ENCODE data around the gene CCDC88A. TPM values are rescaled to one million over a fixed set of nuclear protein-coding genes. Genes with fewer than 3 reads are reported as not detected.
"Not testable (repeated sequence)": the region's sequence is repeated elsewhere in the genome, so short reads cannot be mapped to it uniquely, and the experiment has no call there.

CCDC88A gene
- total RNA-seq, 2 experiments from 2014 or later: 8.9 to 11.6 TPM

DNA sequence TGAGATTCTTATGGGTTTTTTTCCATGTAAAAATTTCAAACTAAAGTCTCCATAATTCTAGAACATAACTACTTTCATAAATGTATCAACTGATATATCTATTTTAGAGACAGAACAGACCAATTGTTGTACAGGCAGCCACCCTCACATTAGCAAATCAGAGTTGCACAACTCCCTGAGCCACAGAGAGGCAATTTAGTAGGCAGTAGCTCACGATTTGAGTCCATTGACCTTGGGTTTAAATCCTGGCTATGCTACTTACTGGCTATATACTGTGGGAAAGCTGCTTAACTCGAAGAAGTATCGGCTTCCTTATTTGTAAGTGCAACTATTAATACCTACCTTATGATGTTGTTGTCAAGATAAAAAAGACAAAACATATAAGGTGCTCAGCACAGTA lies 166.8 kb downstream of the CCDC88A start:
- ChIA-PET CTCF (no interaction called here), POLR2A (no interaction called here)

DNA sequence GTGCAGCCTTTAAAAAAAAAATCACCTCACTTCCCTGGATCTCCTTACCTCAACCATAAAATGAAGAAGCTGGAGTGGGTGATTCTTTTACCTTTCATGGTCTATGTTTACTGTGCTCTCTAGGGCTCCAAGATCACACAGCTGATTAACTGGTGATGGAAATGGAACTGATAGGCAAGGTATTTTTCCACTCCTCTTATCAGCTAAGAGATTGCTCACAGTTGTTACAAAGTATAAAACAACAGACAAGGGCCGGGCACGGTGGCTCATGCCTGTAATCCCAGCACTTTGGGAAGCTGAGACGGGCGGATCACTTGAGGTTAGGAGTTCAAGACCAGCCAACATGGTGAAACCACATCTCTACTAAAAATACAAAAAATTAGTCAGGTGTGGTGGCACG lies 172.6 kb downstream of the CCDC88A start:
- ChIA-PET POLR2A (interaction anchor here (0.5 kb wide), 1 partner anchor 12 kb away, joined by 3 read pairs; no protein-coding TSS in a partner anchor), CTCF (no interaction called here)

DNA sequence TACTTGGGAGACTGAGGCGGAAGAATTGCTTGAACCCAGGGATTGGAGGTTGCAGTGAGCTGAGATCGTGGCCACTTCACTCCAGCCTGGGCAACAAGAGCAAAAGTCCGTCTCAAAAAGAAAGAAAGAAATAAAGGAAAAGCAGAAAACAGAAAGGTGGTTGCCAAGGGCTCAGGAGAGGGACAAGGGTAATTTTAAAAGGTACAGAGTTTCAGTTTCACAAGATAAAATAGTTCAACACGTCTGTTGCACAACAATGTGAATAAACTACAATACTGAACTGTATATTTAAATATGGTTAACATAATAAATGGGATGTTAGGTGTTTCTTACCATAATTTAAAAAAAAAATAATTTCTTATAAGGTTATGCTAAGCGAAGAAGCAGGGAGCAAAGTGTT lies 174.2 kb downstream of the CCDC88A start:
- ChIA-PET CTCF (interaction anchor here (1.4 kb wide), 1 partner anchor 18 kb away, joined by 3 read pairs; no protein-coding TSS in a partner anchor), POLR2A (no interaction called here)

DNA sequence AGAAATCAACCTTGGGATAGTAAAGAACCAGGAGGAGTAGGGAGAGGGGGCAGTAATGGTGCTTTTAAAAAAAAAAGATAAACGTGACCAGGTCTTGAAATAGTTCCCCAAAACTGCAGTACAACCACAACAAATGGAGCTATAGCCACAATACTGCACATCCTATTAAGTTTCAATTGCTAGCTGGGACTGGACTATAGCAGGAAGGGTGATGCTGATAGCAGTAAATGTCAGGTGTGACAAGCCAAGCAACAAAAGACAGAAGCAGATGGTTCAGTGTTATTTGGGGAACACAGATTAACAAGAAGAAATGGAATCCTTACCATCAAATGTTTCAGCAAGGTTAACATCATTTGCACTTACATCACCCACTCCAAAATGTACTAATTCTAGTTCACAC lies 177.0 kb downstream of the CCDC88A start:
- CTCF ChIA-PET: no interaction called here
- POLR2A ChIA-PET: no interaction called here

DNA sequence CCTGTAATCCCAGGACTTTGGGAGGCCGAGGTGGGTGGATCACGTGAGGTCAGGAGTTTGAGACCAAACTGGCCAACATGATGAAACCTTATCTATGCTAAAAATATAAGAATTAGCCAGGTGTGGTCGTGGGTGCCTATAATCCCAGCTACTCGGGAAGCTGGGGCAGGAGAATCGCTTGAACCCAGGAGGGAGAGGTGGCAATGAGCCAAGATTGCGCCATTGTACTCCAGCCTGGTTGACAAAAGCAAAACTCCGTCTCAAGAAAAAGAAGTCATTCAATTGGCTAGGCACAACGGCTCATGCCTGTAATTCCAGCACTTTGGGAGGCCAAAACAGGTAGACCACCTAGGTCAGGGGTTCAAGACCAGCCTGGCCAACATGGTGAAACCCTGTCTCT lies 178.1 kb downstream of the CCDC88A start:
- CTCF ChIA-PET: not testable (repeated sequence)
- POLR2A ChIA-PET: interaction anchor here (0.6 kb wide), 1 partner anchor 354 kb away, joined by 4 read pairs; no protein-coding TSS in a partner anchor

DNA sequence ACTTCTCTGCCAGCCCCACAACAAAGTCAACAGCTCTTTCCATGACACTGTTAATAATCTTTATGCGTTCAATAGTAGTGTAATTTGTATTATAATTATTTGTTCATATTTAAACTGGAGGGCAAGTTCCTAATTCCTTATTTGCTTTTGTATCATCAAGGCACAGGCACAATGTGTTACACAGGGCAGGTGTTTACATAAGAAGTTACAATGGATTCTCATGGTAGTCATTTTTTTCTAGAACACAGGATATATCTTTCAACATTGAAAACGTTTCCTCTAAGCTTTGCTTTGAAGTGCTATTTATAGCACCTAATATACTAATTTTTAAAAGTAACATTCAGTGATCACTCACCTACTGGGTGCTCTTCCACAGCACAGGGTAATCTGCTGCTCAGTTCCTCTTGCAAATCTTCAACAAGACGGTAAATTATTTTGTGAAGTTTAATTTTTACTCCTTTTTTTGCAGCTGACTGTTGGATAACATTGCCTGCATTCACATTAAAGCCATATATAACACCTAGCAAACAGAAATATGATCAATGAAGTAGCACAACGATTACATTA lies 179.9 kb downstream of the CCDC88A start:
- ChIA-PET POLR2A (interaction anchor here (1.0 kb wide), 1 partner anchor 14 kb away, joined by 3 read pairs; no protein-coding TSS in a partner anchor), CTCF (no interaction called here)

Other genes starting within 250 kb of the CCDC88A start
- 1 to 10 TPM; 8.6 TPM for gene CLHC1, start 187.6 kb downstream of the CCDC88A start, total RNA-seq
- gene RPS27A, start 187.2 kb downstream of the CCDC88A start, total RNA-seq: 1,000 to 10,000 TPM; 1,085 to 1,130 TPM
- gene MTIF2, start 150.6 kb downstream of the CCDC88A start, total RNA-seq: 10 to 100 TPM; 57.4 to 57.5 TPM
- 10 to 100 TPM; 26.5 to 28.1 TPM for gene CFAP36, start 99.9 kb upstream of the CCDC88A start, total RNA-seq
- 10 to 100 TPM; 74.2 to 83.6 TPM for gene PPP4R3B, start 197.8 kb upstream of the CCDC88A start, total RNA-seq